DOHH2 (cell line): Measurements from ENCODE around the gene ASB17.

ENCODE experiments used
- H3F3A ChIP-seq: fragments of 200-600 bp; sonication (generic), shearing (Covaris generic); 2 replicates; pipeline ENCODE4 v1.6.0; 2016; ENCODE audit warnings: antibody characterized with exemption, mild to moderate bottlenecking; ENCODE audit not compliant: control insufficient read depth, insufficient read depth
- H3K27ac ChIP-seq: fragments of 200-600 bp; sonication (generic); 2 replicates; pipeline ENCODE4 v1.5.1; 2014; ENCODE audit warnings: low read depth, mild to moderate bottlenecking, low read length, moderate library complexity
- H3K27me3 ChIP-seq: fragments of 200-600 bp; sonication (generic); 2 replicates; pipeline ENCODE4 v1.6.1; 2014; ENCODE audit warnings: mild to moderate bottlenecking, low read length, mixed read lengths; ENCODE audit not compliant: control insufficient read depth
- H3K36me3 ChIP-seq: fragments of 200-600 bp; sonication (generic); 2 replicates; pipeline ENCODE4 v1.6.1; 2014; ENCODE audit warnings: mild to moderate bottlenecking, low read length, moderate library complexity, mixed read lengths; ENCODE audit not compliant: control insufficient read depth
- H3K4me1 ChIP-seq: fragments of 200-600 bp; sonication (generic); 2 replicates; pipeline ENCODE4 v1.6.1; 2014; ENCODE audit warnings: mild to moderate bottlenecking, low read length, mixed read lengths; ENCODE audit not compliant: control insufficient read depth
- H3K4me2 ChIP-seq: fragments of 200-600 bp; sonication (generic); 2 replicates; pipeline ENCODE4 v1.6.0; 2014; ENCODE audit warnings: mild to moderate bottlenecking, low read length, moderate library complexity
- H3K4me3 ChIP-seq: fragments of 200-600 bp; sonication (generic); 2 replicates; pipeline ENCODE4 v1.5.1; 2014; ENCODE audit warnings: mild to moderate bottlenecking, low read length, mixed read lengths
- H3K79me2 ChIP-seq: fragments of 200-600 bp; sonication (generic); 2 replicates; pipeline ENCODE4 v1.6.1; 2014; ENCODE audit warnings: mild to moderate bottlenecking, low read length, mixed read lengths; ENCODE audit not compliant: control insufficient read depth
- H3K9me2 ChIP-seq: fragments of 200-600 bp; sonication (generic); replicated peaks from 2 replicates; pipeline ENCODE4 v1.6.1; 2014; ENCODE audit warnings: mild to moderate bottlenecking, low read length, mixed read lengths; ENCODE audit not compliant: control insufficient read depth
- H3K9me3 ChIP-seq: fragments of 200-600 bp; sonication (generic); 2 replicates; pipeline ENCODE4 v1.6.1; 2014; ENCODE audit warnings: antibody characterized with exemption, low read length, mixed read lengths; ENCODE audit not compliant: control insufficient read depth, insufficient read depth
- H4K20me1 ChIP-seq: fragments of 200-600 bp; sonication (generic); 2 replicates; pipeline ENCODE4 v1.6.0; 2014; ENCODE audit warnings: low read depth, mild to moderate bottlenecking, antibody characterized with exemption, low read length, moderate library complexity; ENCODE audit not compliant: control insufficient read depth, insufficient read depth
- CTCF ChIP-seq: fragments of 200-600 bp; sonication (generic); IDR thresholded peaks from one replicate; pipeline ENCODE4 v1.5.1; 2014; ENCODE audit warnings: antibody characterized with exemption, mild to moderate bottlenecking, low read depth, low read length; ENCODE audit not compliant: poor library complexity, severe bottlenecking
- EZH2phosphoT487 ChIP-seq: fragments of 200-600 bp; sonication (generic); IDR thresholded peaks from 2 replicates; pipeline ENCODE4 v1.6.1; 2017; ENCODE audit warnings: borderline replicate concordance, mild to moderate bottlenecking, antibody characterized with exemption, low read length, moderate library complexity, mixed read lengths

ASB17 gene

DNA sequence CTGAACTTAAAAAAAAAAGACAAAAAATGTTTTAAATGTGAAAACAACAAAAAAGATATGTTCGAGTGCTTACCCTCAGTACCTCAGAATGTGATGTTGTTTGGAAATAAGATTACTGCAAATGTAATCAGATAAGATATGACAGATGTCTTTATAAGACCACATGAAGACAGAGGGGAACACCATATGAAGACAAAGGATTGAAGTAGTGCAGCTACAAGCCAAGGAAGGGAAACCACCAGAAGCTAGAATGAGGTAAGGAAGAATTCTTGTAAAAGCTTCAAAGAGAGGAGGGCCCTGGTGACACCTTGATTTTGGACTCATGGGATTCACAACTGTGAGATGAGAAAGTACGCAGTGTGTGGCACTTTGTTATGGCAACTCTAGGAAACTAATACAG, 15.4 kb downstream of the ASB17 start:
- Histone ChIP-seq H3K4me3 (no peak overlapping the region), H3K27ac (no peak overlapping the region), H3K27me3 (peaks cover 5% of the 10 kb centered on the region; the same call in 1 of the 2 replicates), H3K9me2 (no peaks in the 10 kb centered on the region), H3K79me2 (no peaks in the 10 kb centered on the region), H3K4me1 (no peaks in the 10 kb centered on the region), H3K36me3 (no peaks in the 10 kb centered on the region), H3K4me2 (no peak overlapping the region), H3F3A (no peaks in the 10 kb centered on the region), H4K20me1 (no peaks in the 10 kb centered on the region), H3K9me3 (no peaks in the 10 kb centered on the region)
- TF ChIP-seq EZH2phosphoT487, result no peak
- no peak for TF ChIP-seq CTCF

GRCh38 chr1:75908717-75909152, 23.5 kb downstream of the ASB17 start:
- H3K9me2 ChIP-seq, result no peaks in the 10 kb centered on the region
- no peaks in the 10 kb centered on the region for H3K4me1 ChIP-seq
- H3K79me2 ChIP-seq, result no peaks in the 10 kb centered on the region
- peaks cover under 1% of the 10 kb centered on the region; the same call in 1 of the 2 replicates for H3K27me3 ChIP-seq
- no peak overlapping the region for H3K4me3 ChIP-seq
- TF ChIP-seq CTCF (peak; percentile 44), EZH2phosphoT487 (no peak)
- H3K36me3 ChIP-seq, result no peaks in the 10 kb centered on the region
- no peaks in the 10 kb centered on the region for H3F3A ChIP-seq
- H4K20me1 ChIP-seq, result no peaks in the 10 kb centered on the region
- H3K4me2 ChIP-seq, result no peak overlapping the region
- H3K9me3 ChIP-seq, result no peaks in the 10 kb centered on the region
- no peak overlapping the region for H3K27ac ChIP-seq

- TF ChIP-seq EZH2phosphoT487 (no peak), CTCF (no peak)
- Histone ChIP-seq H3K9me2 (no peaks in the 10 kb centered on the region), H3K27ac (no peak overlapping the region), H4K20me1 (no peaks in the 10 kb centered on the region), H3K9me3 (no peaks in the 10 kb centered on the region), H3F3A (no peaks in the 10 kb centered on the region), H3K79me2 (no peaks in the 10 kb centered on the region), H3K36me3 (no peaks in the 10 kb centered on the region), H3K4me2 (no peak overlapping the region), H3K4me3 (no peak overlapping the region), H3K4me1 (no peaks in the 10 kb centered on the region), H3K27me3 (no peaks in the 10 kb centered on the region)
These were observed 30.8 kb downstream of the ASB17 start for GRCh38 chr1:75901371-75901770.
